CD4-positive, alpha-beta T cell treated with Interleukin-21 for 1 hour (primary cell): Measurements from ENCODE around the gene THOC1.

Experiments
- DNase-seq: peaks from one replicate; pipeline ENCODE4 v3.0.0-alpha.2; 2020

THOC1 gene

DNA sequence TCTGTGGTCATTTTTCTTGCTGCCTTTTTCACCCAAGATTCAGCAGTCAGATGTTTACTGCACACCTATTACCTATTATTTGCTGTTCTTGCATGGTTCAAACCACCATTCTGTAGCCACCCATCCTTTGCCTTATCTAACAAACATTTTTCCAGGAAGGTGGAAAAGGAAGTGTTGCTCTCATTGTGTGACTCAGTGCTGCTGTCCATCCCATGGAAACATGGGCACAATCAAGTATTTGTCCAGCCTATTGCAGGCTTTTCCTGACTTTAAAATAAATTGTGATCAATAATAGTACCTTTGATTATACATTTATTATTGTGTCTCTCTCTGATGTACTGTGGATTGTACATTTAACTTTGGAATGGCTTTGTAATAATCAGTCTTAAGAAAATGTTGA is 56.3 kb downstream of the THOC1 start:
- DNase-seq = no peak

DNA sequence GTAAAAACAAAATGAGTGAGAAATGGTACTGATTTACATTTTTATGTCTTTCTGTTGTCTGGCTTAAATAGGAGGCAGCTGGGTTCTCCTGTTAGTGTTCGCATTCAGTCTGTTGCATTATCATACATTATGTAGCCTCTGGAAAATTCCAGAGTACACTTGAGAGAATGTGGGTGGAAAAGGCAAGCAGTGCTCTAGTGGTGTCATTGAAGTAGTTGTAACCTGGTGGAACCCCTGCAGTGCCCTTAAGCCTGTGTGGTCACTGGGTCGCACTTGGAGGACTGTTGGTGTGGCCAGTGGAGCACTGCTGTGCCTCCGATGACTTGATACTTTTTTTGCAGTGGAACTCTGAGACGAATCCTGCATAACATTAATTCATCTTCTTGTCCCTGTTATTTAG is 57.1 kb downstream of the THOC1 start:
- no peak for DNase-seq

DNA sequence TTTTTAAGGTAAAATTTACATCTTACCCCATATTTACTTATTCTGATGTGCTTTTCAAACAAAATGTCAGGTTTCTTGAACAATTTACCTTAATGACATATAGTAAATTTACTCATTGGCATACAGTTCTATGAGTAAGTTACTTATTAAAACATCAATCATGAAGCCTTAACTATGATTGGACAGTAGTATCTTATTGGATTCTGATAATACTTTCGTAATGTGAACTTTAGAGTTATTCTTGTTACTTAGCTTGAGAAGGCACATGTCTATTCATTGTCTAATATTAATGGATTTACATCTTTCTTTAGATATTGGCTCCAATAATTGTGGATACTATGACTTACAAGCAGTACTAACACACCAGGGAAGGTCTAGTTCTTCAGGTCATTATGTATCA is 57.8 kb downstream of the THOC1 start:
- no peak for DNase-seq

DNA sequence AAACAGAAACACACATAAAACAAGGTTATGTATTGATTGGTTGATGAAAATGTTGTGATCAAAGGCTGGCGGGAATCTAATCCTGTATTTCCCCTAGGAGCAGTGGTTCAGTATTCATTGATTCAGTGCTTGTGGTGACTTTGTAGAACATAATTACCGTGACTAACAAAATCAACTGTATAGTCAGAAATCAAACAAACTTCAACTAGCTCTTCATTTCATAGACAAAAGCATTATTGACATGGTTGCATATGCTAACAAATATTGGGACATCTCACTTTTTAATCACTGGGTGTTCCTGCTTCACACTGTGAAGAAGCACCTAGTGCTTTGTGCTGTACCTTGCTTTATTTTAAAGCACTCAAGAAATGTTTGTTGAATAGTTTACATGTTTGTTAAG is 68.1 kb downstream of the THOC1 start:
- no peak for DNase-seq

DNA sequence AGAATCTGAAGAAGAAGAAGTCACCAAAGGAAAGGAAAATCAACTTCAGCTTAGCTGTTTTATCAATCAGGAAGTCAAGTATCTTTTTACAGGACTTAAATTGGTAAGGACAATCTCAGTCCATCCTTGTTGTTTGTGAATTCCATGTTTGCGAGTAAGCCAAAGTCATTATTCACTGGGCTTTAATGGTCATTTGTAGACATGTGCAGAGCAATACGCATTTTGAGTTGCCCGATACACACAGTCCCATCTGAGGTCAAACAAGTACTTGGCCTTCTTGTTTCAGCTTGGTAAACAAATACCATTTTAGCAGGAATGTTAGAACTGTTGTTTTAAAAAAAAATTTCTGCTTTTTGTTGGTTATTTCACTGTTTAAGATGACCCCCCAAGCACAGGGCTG is 68.6 kb downstream of the THOC1 start:
- DNase-seq = no peak

DNA sequence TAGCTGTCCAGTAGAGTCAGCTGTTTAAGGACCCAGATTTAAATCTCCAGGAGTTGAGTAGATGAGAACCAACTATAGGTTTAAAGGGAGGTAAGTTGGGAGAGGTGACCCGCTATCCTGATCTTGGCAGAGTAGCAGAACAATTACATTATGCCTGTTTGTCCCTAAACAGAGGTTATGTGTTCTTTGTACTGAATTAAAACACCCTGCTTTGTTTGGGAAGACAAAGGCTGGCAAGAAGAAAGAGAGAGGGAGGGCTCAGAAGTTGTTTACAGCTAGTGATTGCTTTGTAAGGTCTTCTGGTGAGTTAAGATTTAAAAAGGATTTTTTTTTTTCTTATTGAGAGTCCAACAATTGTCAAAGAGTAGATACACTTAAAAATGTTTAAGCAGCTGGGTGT is 72.2 kb downstream of the THOC1 start:
- DNase-seq = no peak

DNA sequence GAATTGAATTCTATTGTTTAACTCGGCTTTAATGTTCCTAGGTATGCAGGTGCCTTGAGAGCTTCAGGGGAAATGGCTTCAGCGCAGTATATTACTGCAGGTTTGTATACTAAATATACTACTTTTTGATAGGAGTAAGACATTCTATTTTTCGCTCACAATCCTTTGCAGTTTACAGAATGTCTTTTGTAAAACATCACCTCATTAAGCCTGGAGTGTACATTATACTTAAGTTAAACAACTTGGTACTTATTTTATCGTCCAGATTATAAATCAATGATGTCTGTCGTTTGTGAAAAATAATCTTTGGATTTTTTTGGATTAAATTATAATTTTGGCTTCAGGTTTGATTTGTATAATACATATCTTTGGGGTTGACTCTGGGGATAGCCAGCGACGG is 75.0 kb downstream of the THOC1 start:
- no peak for DNase-seq

DNA sequence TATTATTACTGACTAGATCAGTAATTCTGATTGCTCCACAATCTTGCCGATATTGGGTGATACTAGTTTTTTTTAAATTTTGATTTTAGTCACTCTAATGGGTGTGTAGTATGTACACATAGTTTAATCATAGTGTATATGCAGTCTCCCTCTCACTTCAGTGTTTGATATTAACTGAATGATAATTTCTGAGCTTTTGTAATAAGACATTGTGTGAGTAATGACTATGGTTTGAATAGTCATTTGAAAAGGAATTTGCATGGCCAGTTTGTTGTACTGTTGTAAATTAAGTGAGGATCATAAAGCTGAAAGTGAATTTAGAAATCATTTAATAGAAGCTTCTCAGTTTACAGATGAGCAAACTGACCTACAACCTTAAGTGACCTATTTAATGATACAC is 76.1 kb downstream of the THOC1 start:
- DNase-seq = no peak

DNA sequence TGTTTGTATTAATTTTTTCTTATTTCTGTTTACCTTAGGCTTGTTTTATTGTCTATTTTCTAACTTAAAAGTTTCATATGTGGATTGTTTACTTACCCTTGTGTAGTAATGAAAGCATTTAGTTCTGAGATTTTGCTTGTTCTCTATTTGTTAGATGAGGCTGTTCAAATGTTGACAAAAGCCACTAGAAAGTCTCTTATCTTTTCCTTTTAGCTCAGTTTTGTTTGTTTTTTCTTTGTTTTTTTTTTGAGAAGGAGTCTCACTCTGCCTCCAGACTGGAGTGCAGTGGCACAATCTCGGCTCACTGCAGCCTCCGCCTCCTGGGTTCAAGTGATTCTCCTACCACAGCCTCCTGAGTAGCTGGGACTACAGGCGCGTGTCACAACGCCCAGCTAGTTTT is 78.6 kb downstream of the THOC1 start:
- no peak for DNase-seq

DNA sequence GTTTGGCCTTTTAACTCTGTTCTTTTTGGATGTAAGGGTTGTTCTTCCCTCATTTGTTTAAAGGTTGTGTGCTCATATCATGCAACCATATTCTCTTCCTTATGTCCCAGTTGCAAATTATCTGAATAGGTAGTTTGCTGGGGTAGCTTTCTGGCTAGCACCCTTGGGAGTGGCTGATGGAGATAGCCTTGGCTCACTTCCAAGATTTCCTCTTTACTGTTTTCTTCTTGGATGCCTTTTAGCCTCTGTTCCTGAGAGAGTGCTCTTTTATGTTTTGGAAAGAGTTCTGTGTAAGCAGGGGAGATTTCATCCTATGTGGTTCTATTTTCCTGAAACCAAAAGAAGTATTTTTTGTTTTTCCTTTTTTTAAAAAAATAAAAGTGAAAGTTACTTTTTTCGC is 84.1 kb downstream of the THOC1 start:
- DNase-seq = no peak

DNA sequence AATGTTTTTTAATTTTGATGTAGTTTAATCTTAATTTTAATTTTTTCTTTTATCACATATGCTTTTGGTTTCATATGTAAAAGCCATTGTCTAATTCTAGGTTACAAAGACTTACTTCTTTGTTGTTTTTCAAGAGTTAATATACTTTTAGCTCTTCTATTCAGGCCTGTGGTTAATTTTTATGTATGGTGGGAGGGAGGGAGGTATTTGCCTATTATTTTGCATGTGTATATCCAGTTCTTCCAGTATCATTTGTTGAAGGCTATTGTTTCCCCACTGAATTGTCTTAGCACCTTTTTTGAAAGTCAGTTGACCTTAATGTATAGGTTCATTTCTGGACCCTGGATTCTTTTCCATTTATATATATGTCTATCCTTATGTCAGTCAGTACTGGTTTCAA is 86.1 kb downstream of the THOC1 start:
- DNase-seq = no peak

DNA sequence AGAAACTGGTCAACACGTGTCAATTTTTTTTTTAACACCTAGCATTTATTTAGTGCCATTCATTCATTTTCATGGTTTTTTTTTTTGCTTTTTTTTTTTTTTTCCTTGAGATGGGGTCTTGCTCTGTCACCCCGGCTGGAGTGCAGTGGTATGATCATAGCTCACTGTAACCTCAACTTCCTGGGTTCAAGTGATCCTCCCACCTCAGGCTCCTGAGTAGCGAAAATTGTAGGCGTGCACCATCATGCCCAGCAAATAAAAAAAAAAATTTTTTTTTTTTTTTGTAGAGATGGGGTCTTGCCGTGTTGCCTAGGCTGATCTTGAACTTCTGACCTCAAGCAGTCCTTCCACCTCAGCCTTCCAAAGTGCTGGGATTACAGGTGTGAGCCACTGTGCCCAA is 88.3 kb downstream of the THOC1 start:
- no peak for DNase-seq

DNA sequence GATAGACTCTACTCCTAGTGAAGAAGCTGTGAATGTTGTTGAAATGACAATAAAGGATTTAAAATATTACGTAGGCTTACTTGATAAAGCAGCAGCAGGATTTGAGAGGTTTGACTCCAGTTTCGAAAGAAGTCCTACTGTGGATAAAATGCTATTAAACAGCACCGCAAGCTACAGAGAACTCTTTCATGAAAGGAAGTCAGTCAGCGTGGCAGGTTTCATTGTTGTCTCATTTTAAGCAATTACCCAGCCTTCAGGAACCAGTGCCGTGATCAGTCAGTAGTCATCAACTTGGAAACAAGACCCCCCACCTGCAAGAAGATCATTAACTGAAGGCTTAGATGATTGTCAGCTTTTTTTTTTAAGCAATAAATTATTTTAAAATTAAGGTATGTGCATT is 95.5 kb downstream of the THOC1 start:
- DNase-seq = no peak
